IMR-90 (cell line): ENCODE measurements around the gene ABCB9. TPM values are rescaled to one million over a fixed set of nuclear protein-coding genes. Genes with fewer than 3 reads are reported as not detected.

Source experiments
- ATAC-seq: fragments of 200-7000 bp; cut with Tn5 transposase; 2 replicates; pipeline ENCODE4 v1.9.1; 2020; ENCODE audit warnings: low read depth, mild to moderate bottlenecking, moderate library complexity
- BruUV-seq: library from RNA; stranded (reverse); fragments of 400-500 nt; replicated peaks from 2 replicates; lab custom pipeline; 2021; lab: Mats Ljungman, UMichigan
- CTCF ChIA-PET: fragments of 300-600 bp; formaldehyde crosslinking; extraction: SDS; loops from one replicate; lab custom pipeline; 2021; ENCODE audit warnings: antibody characterized with exemption; lab: Yijun Ruan, JAX
- POLR2A ChIA-PET: fragments of 300-600 bp; sonication (Branson Sonifier 250); formaldehyde crosslinking; loops from one replicate; lab custom pipeline; 2022; ENCODE audit warnings: antibody characterized with exemption; ENCODE audit not compliant: unreplicated experiment; lab: Charles Lee
- DNase-seq: peaks from one replicate; pipeline ENCODE4 v3.0.0; 2013
- H2AFZ ChIP-seq: replicated peaks from 2 replicates; pipeline ENCODE3; 2013; ENCODE audit warnings: low read length, mild to moderate bottlenecking; ENCODE audit not compliant: poor library complexity
- H2AK5ac ChIP-seq: 2 replicates; pipeline ENCODE4 v1.6.1; 2013; ENCODE audit warnings: low read depth, low read length, inconsistent platforms
- H2AK9ac ChIP-seq: replicated peaks from 2 replicates; pipeline ENCODE3; 2013; ENCODE audit warnings: mild to moderate bottlenecking, low read depth, low read length, moderate library complexity; ENCODE audit not compliant: poor library complexity
- H2BK120ac ChIP-seq: 2 replicates; pipeline ENCODE4 v1.6.1; 2013; ENCODE audit warnings: low read depth, low read length, inconsistent platforms
- H2BK15ac ChIP-seq: 3 replicates; pipeline ENCODE4 v1.6.1; 2013; ENCODE audit warnings: low read depth, low read length, inconsistent platforms
- H2BK20ac ChIP-seq: 2 replicates; pipeline ENCODE4 v1.6.1; 2013; ENCODE audit warnings: low read depth, mild to moderate bottlenecking, inconsistent platforms, low read length, moderate library complexity
- H2BK5ac ChIP-seq: 2 replicates; pipeline ENCODE4 v1.6.1; 2013; ENCODE audit warnings: mild to moderate bottlenecking, low read depth, low read length, inconsistent platforms; ENCODE audit not compliant: poor library complexity, severe bottlenecking
- H3K14ac ChIP-seq: replicated peaks from 2 replicates; pipeline ENCODE4 v1.6.1; 2013; ENCODE audit warnings: low read depth, low read length, inconsistent platforms
- H3K18ac ChIP-seq: 2 replicates; pipeline ENCODE4 v1.6.1; 2013; ENCODE audit warnings: low read depth, low read length, control low read depth
- H3K23ac ChIP-seq: 2 replicates; pipeline ENCODE4 v1.6.1; 2013; ENCODE audit warnings: low read depth, low read length, inconsistent platforms
- H3K27ac ChIP-seq: 2 replicates; pipeline ENCODE4 v1.5.1; 2013; ENCODE audit warnings: mild to moderate bottlenecking, control low read depth, low read length; ENCODE audit not compliant: insufficient read depth
- H3K27me3 ChIP-seq: 2 replicates; pipeline ENCODE4 v1.6.1; 2013; ENCODE audit warnings: low read length; ENCODE audit not compliant: control insufficient read depth, insufficient read depth
- H3K36me3 ChIP-seq: 2 replicates; pipeline ENCODE4 v1.6.1; 2013; ENCODE audit warnings: low read length, mixed read lengths; ENCODE audit not compliant: control insufficient read depth, insufficient read depth
- H3K4ac ChIP-seq: 2 replicates; pipeline ENCODE4 v1.6.1; 2013; ENCODE audit warnings: low read depth, low read length, inconsistent platforms
- H3K4me1 ChIP-seq: 2 replicates; pipeline ENCODE4 v1.6.1; 2013; ENCODE audit warnings: low read length, mixed read lengths; ENCODE audit not compliant: control insufficient read depth, insufficient read depth
- H3K4me2 ChIP-seq: 2 replicates; pipeline ENCODE4 v1.6.1; 2013; ENCODE audit warnings: low read depth, mild to moderate bottlenecking, control low read depth, low read length, moderate library complexity
- H3K4me3 ChIP-seq: 2 replicates; pipeline ENCODE4 v1.5.1; 2013; ENCODE audit warnings: low read depth, mild to moderate bottlenecking, control low read depth, low read length, moderate library complexity; ENCODE audit not compliant: insufficient read depth
- H3K56ac ChIP-seq: 2 replicates; pipeline ENCODE4 v1.6.1; 2013; ENCODE audit warnings: low read length, inconsistent platforms; ENCODE audit not compliant: insufficient read depth; ENCODE audit errors: extremely low read depth
- H3K79me1 ChIP-seq, 2 experiments: 2 replicates each; pipeline ENCODE4 v1.6.1; 2013; ENCODE audit warnings: low read length in 2 of 2, inconsistent platforms in 1 of 2, low read depth in 1 of 2
- H3K9ac ChIP-seq: 2 replicates; pipeline ENCODE4 v1.6.1; 2013; ENCODE audit warnings: low read depth, low read length, control low read depth
- H3K9me1 ChIP-seq: 2 replicates; pipeline ENCODE4 v1.6.1; 2013; ENCODE audit warnings: low read length, inconsistent platforms; ENCODE audit not compliant: insufficient read depth
- H3K9me3 ChIP-seq: 2 replicates; pipeline ENCODE4 v1.6.1; 2013; ENCODE audit warnings: low read length; ENCODE audit not compliant: control insufficient read depth, insufficient read depth
- H4K20me1 ChIP-seq: 2 replicates; pipeline ENCODE4 v1.6.1; 2013; ENCODE audit warnings: low read length, inconsistent platforms; ENCODE audit not compliant: insufficient read depth
- H4K5ac ChIP-seq: 2 replicates; pipeline ENCODE4 v1.6.1; 2013; ENCODE audit warnings: mild to moderate bottlenecking, low read depth, low read length, control low read depth
- H4K8ac ChIP-seq, 2 experiments: 2 replicates each; pipeline ENCODE4 v1.6.1; 2013; ENCODE audit warnings: low read depth in 2 of 2, low read length in 2 of 2, control low read depth in 1 of 2, inconsistent platforms in 1 of 2
- H4K91ac ChIP-seq: 2 replicates; pipeline ENCODE4 v1.6.1; 2013; ENCODE audit warnings: low read depth, low read length, inconsistent platforms; ENCODE audit not compliant: insufficient read depth
- BHLHE40 ChIP-seq: fragments of 150-350 bp; IDR thresholded peaks from 2 replicates; pipeline ENCODE4 v1.6.1; 2016; ENCODE audit warnings: mild to moderate bottlenecking, low read depth, low read length
- CEBPB ChIP-seq: IDR thresholded peaks from 2 replicates; pipeline ENCODE4 v1.6.1; 2012; ENCODE audit warnings: low read depth, low read length, improper control_type of control experiment
- CHD1 ChIP-seq: IDR thresholded peaks from 2 replicates; pipeline ENCODE4 v1.6.1; 2012; ENCODE audit warnings: low read depth, low read length, improper control_type of control experiment
- CTCF ChIP-seq: conservative IDR thresholded peaks from 2 replicates; pipeline ENCODE4 v1.5.1; 2012; ENCODE audit warnings: mild to moderate bottlenecking, low read depth, low read length, improper control_type of control experiment
- FOS ChIP-seq: fragments of 150-350 bp; IDR thresholded peaks from 2 replicates; pipeline ENCODE4 v1.6.1; 2016; ENCODE audit warnings: low read depth, low read length
- MAZ ChIP-seq: IDR thresholded peaks from 2 replicates; pipeline ENCODE4 v1.6.1; 2012; ENCODE audit warnings: low read depth, mild to moderate bottlenecking, low read length, improper control_type of control experiment, moderate library complexity, borderline replicate concordance
- MXI1 ChIP-seq: IDR thresholded peaks from 2 replicates; pipeline ENCODE4 v1.6.1; 2012; ENCODE audit warnings: low read depth, mild to moderate bottlenecking, low read length, moderate library complexity, borderline replicate concordance
- NFE2L2 ChIP-seq: fragments of 150-350 bp; IDR thresholded peaks from 2 replicates; pipeline ENCODE4 v1.6.1; 2016; ENCODE audit warnings: low read depth, mild to moderate bottlenecking, low read length
- POLR2A ChIP-seq: IDR thresholded peaks from 2 replicates; pipeline ENCODE4 v1.6.1; 2012; ENCODE audit warnings: mild to moderate bottlenecking, low read depth, low read length
- RCOR1 ChIP-seq: IDR thresholded peaks from 2 replicates; pipeline ENCODE4 v1.6.1; 2012; ENCODE audit warnings: mild to moderate bottlenecking, low read length, improper control_type of control experiment; ENCODE audit not compliant: insufficient replicate concordance
- RFX5 ChIP-seq: IDR thresholded peaks from 2 replicates; pipeline ENCODE4 v1.8.0; 2012; ENCODE audit warnings: low read depth, mild to moderate bottlenecking, low read length, moderate library complexity
- SMC3 ChIP-seq: fragments of 150-350 bp; IDR thresholded peaks from 2 replicates; pipeline ENCODE4 v1.6.1; 2016; ENCODE audit warnings: low read depth, mild to moderate bottlenecking, antibody characterized with exemption, low read length, moderate library complexity
- WGBS, 2 experiments: methylation state at CpG; one replicate each; pipeline versions ENCODE4 v1.1.5 to v1.1.7; 2013; ENCODE audit warnings: missing lambda C conversion rate in 2 of 2; ENCODE audit not compliant: insufficient read length in 1 of 2; ENCODE audit errors: extremely low coverage in 2 of 2; 5-methylcytosine and 5-hydroxymethylcytosine counted together
- dilution Hi-C: fragments of 300-500 bp; cut with HindIII; formaldehyde crosslinking; loops from one replicate; pipeline ENCODE4 v1.14.3; 2018; ENCODE audit warnings: low sequenced_read_pairs; ENCODE audit not compliant: unreplicated experiment
- in situ Hi-C: fragments of 300-500 bp; cut with MboI; formaldehyde crosslinking; loops from 3 replicates; pipeline ENCODE4 v1.14.3; 2019; ENCODE audit warnings: low sequenced_read_pairs, inconsistent platforms, mixed read lengths
- intact Hi-C: fragments of 100-400 bp; cut with micrococcal nuclease; formaldehyde crosslinking; loops from 2 replicates; pipeline ENCODE4 v1.10.0; 2022
- polyA plus RNA-seq, 3 experiments: library from polyadenylated mRNA; depleted of rRNA; stranded (reverse); fragments of >200 nt; gene quantifications; 2 replicates each; pipeline ENCODE4 v1.2.3, GENCODE V29; 2012; ENCODE audit warnings: low replicate concordance in 1 of 3
- total RNA-seq: library from RNA; depleted of rRNA; stranded (reverse); fragments of >200 nt; gene quantifications from 2 replicates; pipeline ENCODE4 v1.2.3, GENCODE V29; 2012

Gene ABCB9
- total and polyA plus RNA-seq, 2 of the 4 experiments (the other 2 are of a cell fraction), result 5.6 to 8.3 TPM

- TF ChIP-seq MXI1 (peak; percentile 51; the same call in 1 of the 2 replicates), CHD1 (no peak), CEBPB (peak; percentile 83)
Observed at GRCh38 chr12:122974274-122974891, 8.1 kb upstream of the ABCB9 start (continued).

GRCh38 chr12:122969676-122970075 lies 3.4 kb upstream of the ABCB9 start:
- no peak overlapping the region for H2AK5ac ChIP-seq
- no peak overlapping the region for H2AK9ac ChIP-seq
- H3K4ac ChIP-seq, result no peak overlapping the region
- no peaks in the 10 kb centered on the region for H3K36me3 ChIP-seq
- in situ Hi-C loops, result loop anchor here (5.0 to 25.0 kb wide), 2 partner anchors 263 to 332 kb away; partner anchors contain the start of genes MPHOSPH9 and MTRFR
- no peak overlapping the region for H4K5ac ChIP-seq
- H3K9me3 ChIP-seq, result no peaks in the 10 kb centered on the region
- DNase-seq (no peak), ATAC-seq (no peak)
- intact Hi-C loops, result loop anchor here (10.0 kb wide), 1 partner anchor 415 kb away; the partner anchor contains the start of gene KMT5A
- ChIA-PET CTCF (interaction anchor here (0.6 kb wide), 1 partner anchor 269 kb away, joined by 3 read pairs; no protein-coding TSS in a partner anchor), POLR2A (interaction anchor here (0.6 kb wide), 1 partner anchor 539 kb away, joined by 3 read pairs; no protein-coding TSS in a partner anchor)
- no peak overlapping the region for H4K91ac ChIP-seq
- no peak overlapping the region for H2AFZ ChIP-seq
- H4K20me1 ChIP-seq, result no peaks in the 10 kb centered on the region; the same call in none of the 2 replicates
- H3K4me2 ChIP-seq, result no peak overlapping the region
- H2BK20ac ChIP-seq, result no peak overlapping the region
- no peaks in the 10 kb centered on the region for H3K9me1 ChIP-seq
- peaks cover 0 to 22% of the 10 kb centered on the region in 2 experiments; a peak in 3 of 4 replicates for H3K79me1 ChIP-seq
- H3K9ac ChIP-seq, result no peak overlapping the region
- no TSS peak for BruUV-seq
- no peak overlapping the region for H3K56ac ChIP-seq
- H3K27ac ChIP-seq, result no peak overlapping the region
- no CpG with 5 or more reads among the region's 4 CpGs for WGBS, 2 experiments
- no peak overlapping the region for H3K23ac ChIP-seq
- no peak overlapping the region for H2BK5ac ChIP-seq
- no peaks in the 10 kb centered on the region for H3K27me3 ChIP-seq
- no peak overlapping the region for H3K14ac ChIP-seq
- dilution Hi-C loops, result no loop called here
- no peak overlapping the region for H3K18ac ChIP-seq
- H3K4me1 ChIP-seq, result peaks cover 3% of the 10 kb centered on the region; the same call in 1 of the 2 replicates
- no peak overlapping the region for H3K4me3 ChIP-seq
- H4K8ac ChIP-seq, result no peak overlapping the region
- TF ChIP-seq MAZ, result no peak
- no peak for TF ChIP-seq SMC3
- no peak for TF ChIP-seq CEBPB
- no peak for TF ChIP-seq FOS
- TF ChIP-seq MXI1, result no peak
- no peak for TF ChIP-seq RCOR1
- no peak for TF ChIP-seq POLR2A
- no peak for TF ChIP-seq CTCF
- TF ChIP-seq NFE2L2, result no peak
- TF ChIP-seq CHD1, result no peak
- no peak for TF ChIP-seq RFX5
- TF ChIP-seq BHLHE40, result no peak
- H2BK120ac ChIP-seq, result no peak overlapping the region
- H2BK15ac ChIP-seq, result no peak overlapping the region
